Esophagus muscularis mucosa (tissue), 4 donors: ENCODE data around the gene RANBP3. TPM values are rescaled to one million over a fixed set of nuclear protein-coding genes. Genes with fewer than 3 reads are reported as not detected.
"Not testable (repeated sequence)": the region's sequence is repeated elsewhere in the genome, so short reads cannot be mapped to it uniquely, and the experiment has no call there.

Experiments
- DNase-seq: peaks from one replicate; pipeline ENCODE4 v3.0.0-alpha.2; 2017; ENCODE audit errors: extremely low spot score
- H3K27ac ChIP-seq, 4 donors: fragments of 200-600 bp; sonication (generic); replicated peaks in 1 of 4; 1 replicate in 3 of 4; 2 replicates in 1 of 4; pipeline ENCODE4 v1.5.1; 2016 to 2019; ENCODE audit warnings: mild to moderate bottlenecking in 1 of 4
- H3K27me3 ChIP-seq, 4 donors: fragments of 200-600 bp; sonication (generic); one replicate each; pipeline versions ENCODE4 v1.5.1 to v1.6.0; 2016 to 2019
- H3K36me3 ChIP-seq, 4 donors: fragments of 200-600 bp; sonication (generic); one replicate each; pipeline ENCODE4 v1.5.1; 2016 to 2019
- H3K4me1 ChIP-seq, 4 donors: fragments of 200-600 bp; sonication (generic); one replicate each; pipeline ENCODE4 v1.5.1; 2016 to 2019
- H3K4me3 ChIP-seq, 4 donors: fragments of 200-600 bp; sonication (generic); 1 replicate in 2 of 4; 2 replicates in 2 of 4; pipeline ENCODE4 v1.5.1; 2016 to 2019; ENCODE audit warnings: mild to moderate bottlenecking in 4 of 4, moderate library complexity in 1 of 4
- H3K9me3 ChIP-seq, 4 donors: fragments of 200-600 bp; sonication (generic); 1 replicate in 3 of 4; 2 replicates in 1 of 4; pipeline ENCODE4 v1.5.1; 2016 to 2019
- EP300 ChIP-seq: sonication (generic); formaldehyde crosslinking; IDR thresholded peaks from one replicate; pipeline ENCODE4 v1.6.1; 2017; ENCODE audit warnings: antibody characterized with exemption
- POLR2A ChIP-seq: fragments of 450-650 bp; IDR thresholded peaks from one replicate; pipeline ENCODE4 v1.6.1; 2017; ENCODE audit warnings: antibody characterized with exemption, moderate library complexity, mild to moderate bottlenecking, low read depth
- POLR2AphosphoS5 ChIP-seq, 2 donors: sonication (generic); formaldehyde crosslinking; IDR thresholded peaks; one replicate each; pipeline ENCODE4 v1.6.1; 2017; ENCODE audit warnings: antibody characterized with exemption in 2 of 2
- WGBS: methylation state at CpG from one replicate; pipeline ENCODE4 v1.1.5; 2018; 5-methylcytosine and 5-hydroxymethylcytosine counted together
- intact Hi-C: fragments of 100-400 bp; cut with DNase I; formaldehyde crosslinking; loops from one replicate; pipeline ENCODE4 v1.15.1; 2023
- total RNA-seq, 4 donors: library from RNA; depleted of rRNA; stranded (reverse); fragments of >200 nt; gene quantifications; one replicate each; pipeline versions ENCODE4 v1.1.0 to v1.2.1, GENCODE V29; 2016
- TF ChIP-seq, protein P1 (sequence below), 3 experiments: fragments of 200-600 bp in 2 of 3; fragments of 450-650 bp in 1 of 3; sonication (generic) in 2 of 3; IDR thresholded peaks; one replicate each; pipeline ENCODE4 v1.5.1; 2017 to 2019; ENCODE audit warnings: antibody characterized with exemption in 3 of 3, mild to moderate bottlenecking in 2 of 3, moderate library complexity in 1 of 3

RANBP3 gene
- total RNA-seq, 4 donors from 2014 or later = 92.2 to 127 (median 102) TPM

- DNase-seq = no peak
- H3K27me3 ChIP-seq = peaks cover 0 to 15% (median 0%) of the 10 kb centered on the region in 4 donors
Observed at GRCh38 chr19:5881543-5882299, 96.2 kb downstream of the RANBP3 start.

GRCh38 chr19:5880604-5881078 is 97.3 kb downstream of the RANBP3 start:
- Histone ChIP-seq H3K36me3 (no peaks in the 10 kb centered on the region), H3K9me3 (no peaks in the 10 kb centered on the region), H3K4me3 (peak overlapping the region in 1 of 4 donors; percentile 2), H3K27ac (peak overlapping the region; percentile 77 to 88 (median 86)), H3K4me1 (peaks cover 19 to 84% (median 60%) of the 10 kb centered on the region in 4 donors), H3K27me3 (peaks cover 0 to 15% (median 0%) of the 10 kb centered on the region in 4 donors)
- peak; percentile 95 for DNase-seq
- intact Hi-C loops = no loop called here
- WGBS = 14% methylated on average over 15 of the region's 15 CpGs
- no peak for TF ChIP-seq POLR2A
- TF ChIP-seq EP300 = peak; percentile 66
- peak; percentile 79 to 81 for TF ChIP-seq POLR2AphosphoS5 (IDR thresholded peaks at IDR 0.05)

More at GRCh38 chr19:5881543-5882299, 96.2 kb downstream of the RANBP3 start:
- intact Hi-C loops = no loop called here
- Histone ChIP-seq H3K4me3 (no peak overlapping the region), H3K36me3 (no peaks in the 10 kb centered on the region), H3K9me3 (no peaks in the 10 kb centered on the region), H3K4me1 (peaks cover 19 to 77% (median 58%) of the 10 kb centered on the region in 4 donors), H3K27ac (peak overlapping the region; percentile 77 to 88 (median 86))
- TF ChIP-seq POLR2A = no peak
- WGBS = 76% methylated on average over 19 of the region's 19 CpGs

DNA sequence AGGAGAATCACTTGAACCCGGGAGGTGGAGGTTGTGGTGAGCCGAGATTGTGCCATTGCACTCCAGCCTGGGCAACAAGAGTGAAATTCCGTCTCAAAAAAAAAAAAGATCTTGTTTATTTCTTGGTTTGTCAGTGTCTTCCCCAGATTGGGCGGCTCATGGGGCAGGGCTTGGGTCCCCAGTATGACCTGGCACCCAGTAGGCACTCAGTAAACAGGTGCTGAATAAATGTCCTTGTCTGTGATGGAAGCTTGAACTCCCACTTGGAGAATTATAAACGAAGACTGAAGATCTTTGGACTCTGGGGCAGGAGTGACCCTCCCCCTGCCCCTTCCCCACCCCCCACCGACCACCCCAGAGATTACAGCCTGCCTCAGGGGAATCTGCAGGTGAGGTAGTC is 97.7 kb downstream of the RANBP3 start:
- H3K4me3 ChIP-seq = peak overlapping the region in 1 of 4 donors; percentile 2
- no peaks in the 10 kb centered on the region for H3K9me3 ChIP-seq
- intact Hi-C loops = no loop called here
- TF ChIP-seq POLR2AphosphoS5 (IDR thresholded peaks at IDR 0.05) (no peak), POLR2A (no peak), EP300 (no peak)
- TF ChIP-seq, protein P1, sequence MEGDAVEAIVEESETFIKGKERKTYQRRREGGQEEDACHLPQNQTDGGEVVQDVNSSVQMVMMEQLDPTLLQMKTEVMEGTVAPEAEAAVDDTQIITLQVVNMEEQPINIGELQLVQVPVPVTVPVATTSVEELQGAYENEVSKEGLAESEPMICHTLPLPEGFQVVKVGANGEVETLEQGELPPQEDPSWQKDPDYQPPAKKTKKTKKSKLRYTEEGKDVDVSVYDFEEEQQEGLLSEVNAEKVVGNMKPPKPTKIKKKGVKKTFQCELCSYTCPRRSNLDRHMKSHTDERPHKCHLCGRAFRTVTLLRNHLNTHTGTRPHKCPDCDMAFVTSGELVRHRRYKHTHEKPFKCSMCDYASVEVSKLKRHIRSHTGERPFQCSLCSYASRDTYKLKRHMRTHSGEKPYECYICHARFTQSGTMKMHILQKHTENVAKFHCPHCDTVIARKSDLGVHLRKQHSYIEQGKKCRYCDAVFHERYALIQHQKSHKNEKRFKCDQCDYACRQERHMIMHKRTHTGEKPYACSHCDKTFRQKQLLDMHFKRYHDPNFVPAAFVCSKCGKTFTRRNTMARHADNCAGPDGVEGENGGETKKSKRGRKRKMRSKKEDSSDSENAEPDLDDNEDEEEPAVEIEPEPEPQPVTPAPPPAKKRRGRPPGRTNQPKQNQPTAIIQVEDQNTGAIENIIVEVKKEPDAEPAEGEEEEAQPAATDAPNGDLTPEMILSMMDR (IDR thresholded peaks at IDR 0.05) = no peak
- H3K27me3 ChIP-seq = peaks cover 0 to 15% (median 0%) of the 10 kb centered on the region in 4 donors
- no peak for DNase-seq
- no peaks in the 10 kb centered on the region for H3K36me3 ChIP-seq
- peaks cover 19 to 84% (median 60%) of the 10 kb centered on the region in 4 donors for H3K4me1 ChIP-seq
- peak overlapping the region; percentile 77 to 88 (median 86) for H3K27ac ChIP-seq
- WGBS = 16% methylated on average over 6 of the region's 6 CpGs

DNA sequence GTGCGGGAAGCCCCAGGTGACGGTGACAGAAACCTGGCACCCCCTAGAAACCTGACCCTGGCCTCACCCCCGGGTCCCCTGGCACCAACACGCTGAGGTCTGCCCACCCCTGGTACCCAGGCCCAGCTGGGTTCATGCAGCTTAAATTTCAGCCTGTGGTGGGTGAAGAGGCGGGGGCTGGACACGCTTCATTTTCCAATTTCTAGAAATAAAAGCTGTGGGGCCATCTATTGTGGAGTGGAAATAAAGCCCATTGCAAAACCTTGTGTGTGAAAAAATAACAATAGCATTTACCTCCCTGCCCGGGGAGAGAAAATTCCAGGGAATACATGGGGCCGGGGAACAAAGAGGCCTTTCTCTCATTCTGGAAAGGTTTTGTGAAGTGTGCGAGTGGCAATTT is 100.1 kb downstream of the RANBP3 start:
- no peak for DNase-seq
- Histone ChIP-seq H3K36me3 (no peaks in the 10 kb centered on the region), H3K4me1 (peaks cover 16 to 66% (median 44%) of the 10 kb centered on the region in 4 donors), H3K4me3 (no peak overlapping the region), H3K9me3 (no peaks in the 10 kb centered on the region), H3K27me3 (peaks cover 0 to 15% (median 0%) of the 10 kb centered on the region in 4 donors), H3K27ac (peak overlapping the region in 1 of 4 donors; percentile 27)
- intact Hi-C loops = no loop called here
- 73% methylated on average over 4 of the region's 9 CpGs for WGBS
- TF ChIP-seq POLR2AphosphoS5 (IDR thresholded peaks at IDR 0.05) = no peak

- TF ChIP-seq EP300 (no peak), POLR2A (no peak), POLR2AphosphoS5 (IDR thresholded peaks at IDR 0.05) (no peak)
- TF ChIP-seq, protein P1 (IDR thresholded peaks at IDR 0.05) = no peak
- H3K9me3 ChIP-seq = no peaks in the 10 kb centered on the region
- no peaks in the 10 kb centered on the region for H3K36me3 ChIP-seq
- H3K4me3 ChIP-seq = no peak overlapping the region
- H3K27ac ChIP-seq = peak overlapping the region in 1 of 4 donors; percentile 27
- intact Hi-C loops = no loop called here
- DNase-seq = no peak
- 83% methylated on average over 3 of the region's 8 CpGs for WGBS
- H3K4me1 ChIP-seq = peaks cover 16 to 63% (median 43%) of the 10 kb centered on the region in 4 donors
- H3K27me3 ChIP-seq = peaks cover 0 to 15% (median 0%) of the 10 kb centered on the region in 4 donors
Observed at GRCh38 chr19:5877427-5877826, 100.5 kb downstream of the RANBP3 start.

GRCh38 chr19:5874496-5874895 is 103.4 kb downstream of the RANBP3 start:
- H3K27me3 ChIP-seq = peaks cover 0 to 13% (median 0%) of the 10 kb centered on the region in 4 donors
- DNase-seq, H3K27ac ChIP-seq, intact Hi-C loops, H3K4me3 ChIP-seq, H3K9me3 ChIP-seq, H3K36me3 ChIP-seq: not testable (repeated sequence)
- 77% methylated on average over 7 of the region's 7 CpGs for whole genome bisulfite sequencing
- H3K4me1 ChIP-seq = peaks cover 0 to 33% (median 14%) of the 10 kb centered on the region in 4 donors
